ENCODE results near the gene MUC5B. TPM values are rescaled to one million over a fixed set of nuclear protein-coding genes. Genes with fewer than 3 reads are reported as not detected.

Gene MUC5B
- total RNA-seq, 1 donor from 2014 or later: not detected

GRCh38 chr11:1196516-1197391, 26.1 kb upstream of the MUC5B start:
- no peaks in the 10 kb centered on the region for H3K36me3 ChIP-seq (ENCODE audit: insufficient read depth, low read length)
- no peaks in the 10 kb centered on the region for H3K4me1 ChIP-seq (ENCODE audit: insufficient read depth, low read length)
- Mint-ChIP-seq H3K36me3 (ENCODE audit: low read depth, unreplicated experiment) (peaks cover 2% of the 10 kb centered on the region), H3K27ac (ENCODE audit: unreplicated experiment) (no peak overlapping the region), H3K4me3 (ENCODE audit: unreplicated experiment) (no peak overlapping the region), H3K9me3 (ENCODE audit: unreplicated experiment) (peaks cover 5% of the 10 kb centered on the region), H3K4me1 (ENCODE audit: low read depth, unreplicated experiment) (no peaks in the 10 kb centered on the region), H3K27me3 (ENCODE audit: low read depth, unreplicated experiment) (peaks cover 10% of the 10 kb centered on the region)
- no peak overlapping the region for H3K4me3 ChIP-seq (ENCODE audit: insufficient read depth, low read depth, low read length)
- H4K20me1 ChIP-seq (ENCODE audit: insufficient read depth, low read length): no peaks in the 10 kb centered on the region
- FAIRE-seq (no peak), DNase-seq (ENCODE audit: low read depth) (no peak)
- no peak overlapping the region for H3K4me2 ChIP-seq (ENCODE audit: low read length)
- no peak overlapping the region for H3K27ac ChIP-seq (ENCODE audit: low read depth, low read length)
- no peak for TF ChIP-seq CTCF (IDR thresholded peaks at IDR 0.05; ENCODE audit: insufficient read depth, low read depth, low read length)
- TF ChIP-seq EZH2 (IDR thresholded peaks at IDR 0.05; ENCODE audit: insufficient read depth, low read length): no peak
- no peaks in the 10 kb centered on the region for H3K79me2 ChIP-seq (ENCODE audit: insufficient read depth, low read length)
- H3K9ac ChIP-seq (ENCODE audit: low read length): no peak overlapping the region
- H2AFZ ChIP-seq (ENCODE audit: low read depth, low read length): no peak overlapping the region
- H3K9me3 ChIP-seq (ENCODE audit: insufficient read depth, low read depth, low read length): no peaks in the 10 kb centered on the region
- no peaks in the 10 kb centered on the region for H3K27me3 ChIP-seq (ENCODE audit: insufficient read depth, low read length)

GRCh38 chr11:1197431-1197885, 25.4 kb upstream of the MUC5B start:
- FAIRE-seq (no peak), DNase-seq (ENCODE audit: low read depth) (no peak)
- Mint-ChIP-seq H3K36me3 (ENCODE audit: low read depth, unreplicated experiment) (no peaks in the 10 kb centered on the region), H3K27ac (ENCODE audit: unreplicated experiment) (no peak overlapping the region), H3K27me3 (ENCODE audit: low read depth, unreplicated experiment) (peaks cover 6% of the 10 kb centered on the region), H3K9me3 (ENCODE audit: unreplicated experiment) (peaks cover 2% of the 10 kb centered on the region), H3K4me3 (ENCODE audit: unreplicated experiment) (no peak overlapping the region), H3K4me1 (ENCODE audit: low read depth, unreplicated experiment) (no peaks in the 10 kb centered on the region)
- no peaks in the 10 kb centered on the region for H3K36me3 ChIP-seq (ENCODE audit: insufficient read depth, low read length)
- H3K9ac ChIP-seq (ENCODE audit: low read length): no peak overlapping the region
- no peak overlapping the region for H3K4me3 ChIP-seq (ENCODE audit: insufficient read depth, low read depth, low read length)
- H3K27ac ChIP-seq (ENCODE audit: low read depth, low read length): no peak overlapping the region
- TF ChIP-seq EZH2 (IDR thresholded peaks at IDR 0.05; ENCODE audit: insufficient read depth, low read length) (no peak), CTCF (IDR thresholded peaks at IDR 0.05; ENCODE audit: insufficient read depth, low read depth, low read length) (no peak)
- H3K27me3 ChIP-seq (ENCODE audit: insufficient read depth, low read length): no peaks in the 10 kb centered on the region
- H3K79me2 ChIP-seq (ENCODE audit: insufficient read depth, low read length): no peaks in the 10 kb centered on the region
- no peaks in the 10 kb centered on the region for H3K4me1 ChIP-seq (ENCODE audit: insufficient read depth, low read length)
- no peaks in the 10 kb centered on the region for H4K20me1 ChIP-seq (ENCODE audit: insufficient read depth, low read length)
- H3K4me2 ChIP-seq (ENCODE audit: low read length): no peak overlapping the region
- no peak overlapping the region for H2AFZ ChIP-seq (ENCODE audit: low read depth, low read length)
- no peaks in the 10 kb centered on the region for H3K9me3 ChIP-seq (ENCODE audit: insufficient read depth, low read depth, low read length)

Data from astrocyte (in vitro differentiated cells and primary cell).